HepG2 (cell line): Measurements from ENCODE around the gene AGXT. TPM values are rescaled to one million over a fixed set of nuclear protein-coding genes. Genes with fewer than 3 reads are reported as not detected.
A peak's percentile ranks its signal among the peaks of the same experiment; 100 is the strongest.

Experiments
- ATAC-seq: fragments of 200-7000 bp; cut with Tn5 transposase; 3 replicates; pipeline ENCODE4 v1.9.1; 2020; ENCODE audit warnings: mild to moderate bottlenecking, moderate library complexity
- BruUV-seq: library from RNA; stranded (reverse); fragments of 400-500 nt; replicated peaks from 2 replicates; lab custom pipeline; 2021; lab: Mats Ljungman, UMichigan
- CTCF ChIA-PET: fragments of 300-600 bp; formaldehyde crosslinking; extraction: SDS; loops from one replicate; lab custom pipeline; 2021; ENCODE audit warnings: low total read pairs, inconsistent platforms, low intra/inter-chr PET ratio; lab: Yijun Ruan, JAX
- POLR2A ChIA-PET: fragments of 350-600 bp; sonication (Branson Sonifier 250); formaldehyde crosslinking; loops from one replicate; lab custom pipeline; 2020; ENCODE audit warnings: antibody characterized with exemption, inconsistent platforms; lab: Yijun Ruan, JAX
- DNase-seq: peaks from one replicate; pipeline ENCODE4 v3.0.0-alpha.2; 2015; ENCODE audit warnings: low spot score
- FAIRE-seq: peaks from 3 replicates; lab custom pipeline; 2011; peaks lifted over from hg19 to GRCh38; lab: Jason Lieb, UNC
- H2AFZ ChIP-seq: one replicate; pipeline ENCODE4 v1.6.1; 2011; ENCODE audit warnings: low read length, inconsistent platforms
- H3K27ac ChIP-seq: fragments of 300-600 bp; 3 replicates; pipeline ENCODE4 v1.8.0; 2011; ENCODE audit warnings: mixed run types, mild to moderate bottlenecking, mixed read lengths, low read length, inconsistent platforms; ENCODE audit not compliant: insufficient read depth; ENCODE audit errors: extremely low read length
- H3K27me3 ChIP-seq, 2 experiments: fragments of 200-600 bp in 1 of 2; 2 replicates in 1 of 2; 3 replicates in 1 of 2; pipeline versions ENCODE4 v1.6.0 to v1.8.0; 2011; ENCODE audit warnings: low read length in 2 of 2, mild to moderate bottlenecking in 2 of 2, moderate library complexity in 2 of 2, inconsistent platforms in 1 of 2; ENCODE audit not compliant: insufficient read depth in 2 of 2, control insufficient read depth in 1 of 2
- H3K36me3 ChIP-seq, 2 experiments: fragments of 200-600 bp in 1 of 2; replicated peaks in 1 of 2; 2 replicates in 1 of 2; 3 replicates in 1 of 2; pipeline versions ENCODE4 v1.5.1 to v1.8.0; 2011; ENCODE audit warnings: low read length in 2 of 2, inconsistent platforms in 1 of 2; ENCODE audit not compliant: insufficient read depth in 2 of 2, control insufficient read depth in 1 of 2
- H3K4me1 ChIP-seq: 2 replicates; pipeline ENCODE4 v1.5.1; 2012; ENCODE audit warnings: low read length, inconsistent platforms; ENCODE audit not compliant: insufficient read depth
- H3K4me2 ChIP-seq: 2 replicates; pipeline ENCODE4 v1.6.0; 2011; ENCODE audit warnings: low read depth, low read length, inconsistent platforms
- H3K4me3 ChIP-seq, 3 experiments: fragments of 200-600 bp in 1 of 3; sonication (generic), shearing (Covaris generic) in 1 of 3; replicated peaks in 1 of 3; 2 replicates each; pipeline ENCODE4 v1.5.1; 2011 to 2016; ENCODE audit warnings: low read length in 3 of 3, inconsistent platforms in 2 of 3, low read depth in 2 of 3, mild to moderate bottlenecking in 2 of 3, control low read depth in 1 of 3, mixed read lengths in 1 of 3; ENCODE audit not compliant: insufficient read depth in 1 of 3
- H3K79me2 ChIP-seq: one replicate; pipeline ENCODE4 v1.6.1; 2011; ENCODE audit warnings: low read length, inconsistent platforms; ENCODE audit not compliant: insufficient read depth
- H3K9ac ChIP-seq: 2 replicates; pipeline ENCODE4 v1.6.0; 2011; ENCODE audit warnings: mild to moderate bottlenecking, low read depth, low read length, inconsistent platforms; ENCODE audit not compliant: insufficient read depth
- H3K9me3 ChIP-seq: 2 replicates; pipeline ENCODE4 v1.5.1; 2012; ENCODE audit warnings: mild to moderate bottlenecking, low read length
- H4K20me1 ChIP-seq: 2 replicates; pipeline ENCODE4 v1.6.0; 2011; ENCODE audit warnings: inconsistent platforms, mild to moderate bottlenecking, low read length, moderate library complexity; ENCODE audit not compliant: insufficient read depth
- MAFF ChIP-seq: IDR thresholded peaks from 2 replicates; pipeline ENCODE4 v1.6.1; 2011; ENCODE audit warnings: low read depth, low read length, improper control_type of control experiment
- MAFK ChIP-seq, 2 experiments: IDR thresholded peaks in 1 of 2; conservative IDR thresholded peaks in 1 of 2; 2 replicates each; pipeline ENCODE4 v1.6.1; 2011; ENCODE audit warnings: improper control_type of control experiment in 2 of 2, low read length in 2 of 2
- PAWR ChIP-seq: sonication (generic); formaldehyde crosslinking; IDR thresholded peaks from 2 replicates; pipeline ENCODE4 v1.4.0; 2020; ENCODE audit warnings: missing genetic modification reagents, mild to moderate bottlenecking, borderline replicate concordance
- WGBS: methylation state at CpG from one replicate; pipeline ENCODE4 v1.1.6; 2017; ENCODE audit warnings: low lambda C conversion rate; 5-methylcytosine and 5-hydroxymethylcytosine counted together
- in situ Hi-C: cut with HindIII; loops from 2 replicates; pipeline ENCODE4 v1.10.0; 2017; ENCODE audit warnings: low pct_unique_long_range_greater_than_20kb; ENCODE audit not compliant: extremely low pct_ligation_motif_present
- intact Hi-C: fragments of 100-400 bp; cut with micrococcal nuclease; formaldehyde crosslinking; loops from one replicate; pipeline ENCODE4 v1.10.0; 2022; ENCODE audit not compliant: unreplicated experiment
- polyA plus RNA-seq, 8 experiments: library from polyadenylated mRNA; depleted of rRNA in 3 of 8; stranded (reverse) in 7 of 8; unstranded in 1 of 8; fragments of >200 nt; fragmentation: Illumina TruSeq in 4 of 8; extraction: Trizol in 4 of 8; gene quantifications; 2 replicates each; pipeline versions ENCODE4 v1.2.1 to v1.2.3, GENCODE V29; 2011 to 2016; ENCODE audit warnings: low read depth in 4 of 8, missing spikeins in 1 of 8, mixed read lengths in 1 of 8; ENCODE audit not compliant: insufficient read depth in 1 of 8
- total RNA-seq, 5 experiments: library from RNA; depleted of rRNA; stranded (reverse); fragments of >200 nt; fragmentation: Illumina TruSeq; extraction: Trizol; gene quantifications; 2 replicates each; pipeline ENCODE4 v1.2.3, GENCODE V29; 2016; ENCODE audit warnings: low read depth in 1 of 5
- TF ChIP-seq, protein P1 (sequence below): sonication (generic); formaldehyde crosslinking; IDR thresholded peaks from 2 replicates; pipeline ENCODE4 v1.8.0; 2022; ENCODE audit warnings: missing genetic modification reagents, mild to moderate bottlenecking, moderate library complexity, borderline replicate concordance
- TF ChIP-seq, protein P2 (sequence below): sonication (generic); formaldehyde crosslinking; IDR thresholded peaks from 2 replicates; pipeline ENCODE4 v1.5.0; 2020; ENCODE audit warnings: missing genetic modification reagents
- TF ChIP-seq, protein P3 (sequence below): IDR thresholded peaks from 2 replicates; pipeline ENCODE4 v1.6.1; 2016; ENCODE audit warnings: low read depth, missing genetic modification reagents, missing compliant biosample characterization

The AGXT gene
- total and polyA plus RNA-seq, 2 of the 13 experiments (the other 11 are each of a cell fraction or from before 2014, with no cell fraction given), result 41.9 to 96.1 TPM

DNA sequence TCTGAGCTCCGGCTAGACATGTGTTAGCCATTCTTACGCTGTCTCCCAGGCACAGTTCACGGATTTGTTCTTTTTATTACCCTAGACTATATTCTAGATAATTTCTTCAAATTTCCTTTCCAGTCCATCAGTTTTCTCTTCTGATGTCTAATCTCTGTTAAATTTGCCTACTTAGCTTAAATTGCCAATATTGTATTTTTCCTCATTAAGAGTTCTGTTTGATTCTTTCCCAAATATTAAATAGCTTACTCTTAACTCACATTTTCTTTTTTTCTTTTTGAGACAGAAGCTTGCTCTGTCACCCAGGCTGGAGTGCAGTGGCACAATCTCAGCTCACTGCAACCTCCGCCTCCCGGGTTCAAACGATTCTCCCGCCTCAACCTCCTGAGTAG, 58.8 kb downstream of the AGXT start:
- ATAC-seq (no peak), FAIRE-seq (no peak), DNase-seq (no peak)
- Histone ChIP-seq H3K9ac (no peak overlapping the region), H3K9me3 (no peaks in the 10 kb centered on the region), H3K4me1 (peaks cover 10% of the 10 kb centered on the region; the same call in 1 of the 2 replicates), H3K36me3 (no peaks in the 10 kb centered on the region), H3K27me3 (peaks cover 28 to 76% of the 10 kb centered on the region in 2 experiments), H4K20me1 (no peaks in the 10 kb centered on the region), H3K79me2 (no peaks in the 10 kb centered on the region), H3K4me2 (no peak overlapping the region), H3K27ac (no peak overlapping the region), H2AFZ (no peak overlapping the region), H3K4me3 (no peak overlapping the region)
- intact Hi-C loops, result no loop called here
- TF ChIP-seq PAWR (CRISPR knock-in tag) (no peak), MAFK (conservative IDR thresholded peaks at IDR 0.05 in 1 of 2, IDR thresholded peaks at IDR 0.05 in 1 of 2; ENCODE audit: low read length in 2 of 2) (peak; percentile 41 to 63; a peak in 3 of 4 replicates), MAFF (peak; percentile 27; the same call in 1 of the 2 replicates)
- TF ChIP-seq, protein P1, sequence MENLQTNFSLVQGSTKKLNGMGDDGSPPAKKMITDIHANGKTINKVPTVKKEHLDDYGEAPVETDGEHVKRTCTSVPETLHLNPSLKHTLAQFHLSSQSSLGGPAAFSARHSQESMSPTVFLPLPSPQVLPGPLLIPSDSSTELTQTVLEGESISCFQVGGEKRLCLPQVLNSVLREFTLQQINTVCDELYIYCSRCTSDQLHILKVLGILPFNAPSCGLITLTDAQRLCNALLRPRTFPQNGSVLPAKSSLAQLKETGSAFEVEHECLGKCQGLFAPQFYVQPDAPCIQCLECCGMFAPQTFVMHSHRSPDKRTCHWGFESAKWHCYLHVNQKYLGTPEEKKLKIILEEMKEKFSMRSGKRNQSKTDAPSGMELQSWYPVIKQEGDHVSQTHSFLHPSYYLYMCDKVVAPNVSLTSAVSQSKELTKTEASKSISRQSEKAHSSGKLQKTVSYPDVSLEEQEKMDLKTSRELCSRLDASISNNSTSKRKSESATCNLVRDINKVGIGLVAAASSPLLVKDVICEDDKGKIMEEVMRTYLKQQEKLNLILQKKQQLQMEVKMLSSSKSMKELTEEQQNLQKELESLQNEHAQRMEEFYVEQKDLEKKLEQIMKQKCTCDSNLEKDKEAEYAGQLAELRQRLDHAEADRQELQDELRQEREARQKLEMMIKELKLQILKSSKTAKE (CRISPR knock-in tag), result no peak
- TF ChIP-seq, protein P2, sequence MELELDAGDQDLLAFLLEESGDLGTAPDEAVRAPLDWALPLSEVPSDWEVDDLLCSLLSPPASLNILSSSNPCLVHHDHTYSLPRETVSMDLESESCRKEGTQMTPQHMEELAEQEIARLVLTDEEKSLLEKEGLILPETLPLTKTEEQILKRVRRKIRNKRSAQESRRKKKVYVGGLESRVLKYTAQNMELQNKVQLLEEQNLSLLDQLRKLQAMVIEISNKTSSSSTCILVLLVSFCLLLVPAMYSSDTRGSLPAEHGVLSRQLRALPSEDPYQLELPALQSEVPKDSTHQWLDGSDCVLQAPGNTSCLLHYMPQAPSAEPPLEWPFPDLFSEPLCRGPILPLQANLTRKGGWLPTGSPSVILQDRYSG (CRISPR knock-in tag), result no peak
- TF ChIP-seq, protein P3, sequence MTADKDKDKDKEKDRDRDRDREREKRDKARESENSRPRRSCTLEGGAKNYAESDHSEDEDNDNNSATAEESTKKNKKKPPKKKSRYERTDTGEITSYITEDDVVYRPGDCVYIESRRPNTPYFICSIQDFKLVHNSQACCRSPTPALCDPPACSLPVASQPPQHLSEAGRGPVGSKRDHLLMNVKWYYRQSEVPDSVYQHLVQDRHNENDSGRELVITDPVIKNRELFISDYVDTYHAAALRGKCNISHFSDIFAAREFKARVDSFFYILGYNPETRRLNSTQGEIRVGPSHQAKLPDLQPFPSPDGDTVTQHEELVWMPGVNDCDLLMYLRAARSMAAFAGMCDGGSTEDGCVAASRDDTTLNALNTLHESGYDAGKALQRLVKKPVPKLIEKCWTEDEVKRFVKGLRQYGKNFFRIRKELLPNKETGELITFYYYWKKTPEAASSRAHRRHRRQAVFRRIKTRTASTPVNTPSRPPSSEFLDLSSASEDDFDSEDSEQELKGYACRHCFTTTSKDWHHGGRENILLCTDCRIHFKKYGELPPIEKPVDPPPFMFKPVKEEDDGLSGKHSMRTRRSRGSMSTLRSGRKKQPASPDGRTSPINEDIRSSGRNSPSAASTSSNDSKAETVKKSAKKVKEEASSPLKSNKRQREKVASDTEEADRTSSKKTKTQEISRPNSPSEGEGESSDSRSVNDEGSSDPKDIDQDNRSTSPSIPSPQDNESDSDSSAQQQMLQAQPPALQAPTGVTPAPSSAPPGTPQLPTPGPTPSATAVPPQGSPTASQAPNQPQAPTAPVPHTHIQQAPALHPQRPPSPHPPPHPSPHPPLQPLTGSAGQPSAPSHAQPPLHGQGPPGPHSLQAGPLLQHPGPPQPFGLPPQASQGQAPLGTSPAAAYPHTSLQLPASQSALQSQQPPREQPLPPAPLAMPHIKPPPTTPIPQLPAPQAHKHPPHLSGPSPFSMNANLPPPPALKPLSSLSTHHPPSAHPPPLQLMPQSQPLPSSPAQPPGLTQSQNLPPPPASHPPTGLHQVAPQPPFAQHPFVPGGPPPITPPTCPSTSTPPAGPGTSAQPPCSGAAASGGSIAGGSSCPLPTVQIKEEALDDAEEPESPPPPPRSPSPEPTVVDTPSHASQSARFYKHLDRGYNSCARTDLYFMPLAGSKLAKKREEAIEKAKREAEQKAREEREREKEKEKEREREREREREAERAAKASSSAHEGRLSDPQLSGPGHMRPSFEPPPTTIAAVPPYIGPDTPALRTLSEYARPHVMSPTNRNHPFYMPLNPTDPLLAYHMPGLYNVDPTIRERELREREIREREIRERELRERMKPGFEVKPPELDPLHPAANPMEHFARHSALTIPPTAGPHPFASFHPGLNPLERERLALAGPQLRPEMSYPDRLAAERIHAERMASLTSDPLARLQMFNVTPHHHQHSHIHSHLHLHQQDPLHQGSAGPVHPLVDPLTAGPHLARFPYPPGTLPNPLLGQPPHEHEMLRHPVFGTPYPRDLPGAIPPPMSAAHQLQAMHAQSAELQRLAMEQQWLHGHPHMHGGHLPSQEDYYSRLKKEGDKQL (CRISPR knock-in tag), result no peak
- 61% methylated on average over 7 of the region's 7 CpGs for WGBS
- ChIA-PET POLR2A (no interaction called here), CTCF (no interaction called here)
- no TSS peak for BruUV-seq
- in situ Hi-C loops, result no loop called here
